ENCODE results near the gene ZNF512B. TPM values are rescaled to one million over a fixed set of nuclear protein-coding genes. Genes with fewer than 3 reads are reported as not detected.

Gene ZNF512B
- total RNA-seq, 1 donor from 2014 or later: 34.0 TPM

DNA sequence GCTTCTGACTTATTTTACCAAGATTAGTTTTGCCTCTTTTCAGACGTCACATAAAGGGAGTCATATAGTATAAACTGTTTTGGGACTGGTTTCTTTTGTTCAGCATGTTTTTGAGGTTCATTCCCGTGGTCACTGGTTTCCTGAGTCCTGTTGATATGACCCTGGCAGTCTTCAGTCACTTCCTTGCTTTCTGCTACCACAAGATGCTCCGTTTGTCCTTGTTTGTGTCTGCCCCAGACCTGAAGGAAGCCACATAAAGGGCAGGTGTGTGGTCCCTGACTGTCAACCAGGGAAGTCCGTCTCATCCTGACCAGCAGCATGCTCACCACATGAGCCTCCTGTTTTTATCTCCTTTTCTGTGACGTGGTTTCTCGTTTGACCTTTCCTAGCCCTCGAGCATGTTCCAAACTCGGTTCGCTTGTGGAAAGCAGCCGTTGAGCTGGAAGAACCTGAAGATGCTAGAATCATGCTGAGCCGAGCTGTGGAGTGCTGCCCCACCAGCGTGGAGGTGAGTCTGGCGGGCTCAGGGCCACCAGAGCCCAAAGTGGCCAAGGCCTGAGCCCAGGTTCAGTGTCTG lies 40.2 kb upstream of the ZNF512B start:
- no peaks in the 10 kb centered on the region for H3K27me3 Mint-ChIP-seq (ENCODE audit: low read depth)
- TF ChIP-seq, protein P1, sequence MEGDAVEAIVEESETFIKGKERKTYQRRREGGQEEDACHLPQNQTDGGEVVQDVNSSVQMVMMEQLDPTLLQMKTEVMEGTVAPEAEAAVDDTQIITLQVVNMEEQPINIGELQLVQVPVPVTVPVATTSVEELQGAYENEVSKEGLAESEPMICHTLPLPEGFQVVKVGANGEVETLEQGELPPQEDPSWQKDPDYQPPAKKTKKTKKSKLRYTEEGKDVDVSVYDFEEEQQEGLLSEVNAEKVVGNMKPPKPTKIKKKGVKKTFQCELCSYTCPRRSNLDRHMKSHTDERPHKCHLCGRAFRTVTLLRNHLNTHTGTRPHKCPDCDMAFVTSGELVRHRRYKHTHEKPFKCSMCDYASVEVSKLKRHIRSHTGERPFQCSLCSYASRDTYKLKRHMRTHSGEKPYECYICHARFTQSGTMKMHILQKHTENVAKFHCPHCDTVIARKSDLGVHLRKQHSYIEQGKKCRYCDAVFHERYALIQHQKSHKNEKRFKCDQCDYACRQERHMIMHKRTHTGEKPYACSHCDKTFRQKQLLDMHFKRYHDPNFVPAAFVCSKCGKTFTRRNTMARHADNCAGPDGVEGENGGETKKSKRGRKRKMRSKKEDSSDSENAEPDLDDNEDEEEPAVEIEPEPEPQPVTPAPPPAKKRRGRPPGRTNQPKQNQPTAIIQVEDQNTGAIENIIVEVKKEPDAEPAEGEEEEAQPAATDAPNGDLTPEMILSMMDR (conservative IDR thresholded peaks at IDR 0.05): no peak
- H3K4me3 Mint-ChIP-seq: no peak overlapping the region
- H3K36me3 Mint-ChIP-seq (ENCODE audit: low read depth): peaks cover 26% of the 10 kb centered on the region
- no peak for DNase-seq (ENCODE audit: low read depth, low spot score)
- H3K27ac Mint-ChIP-seq (ENCODE audit: unreplicated experiment): no peak overlapping the region
- no peaks in the 10 kb centered on the region for H3K4me1 Mint-ChIP-seq
- H3K9me3 Mint-ChIP-seq: peaks cover 5% of the 10 kb centered on the region

DNA sequence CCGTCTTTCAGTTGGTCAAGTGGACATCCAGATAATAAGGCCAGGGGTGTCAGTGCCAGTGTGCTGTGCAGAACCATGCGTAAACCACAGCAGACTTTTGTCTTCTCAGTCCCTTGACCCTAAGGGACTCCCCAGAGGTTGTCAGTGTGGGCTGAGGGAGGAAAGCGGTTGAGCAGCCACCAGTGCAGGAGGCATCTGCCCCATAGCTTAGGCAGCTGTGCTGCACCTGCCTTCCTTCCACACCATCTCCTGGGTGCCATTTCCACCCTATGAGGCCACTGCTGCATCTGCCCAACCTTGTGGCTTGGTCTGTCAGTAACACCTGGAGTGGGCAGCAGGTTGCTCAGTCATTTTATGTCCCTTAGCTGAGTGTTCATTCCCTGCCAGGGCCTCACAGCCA lies 37.2 kb upstream of the ZNF512B start:
- Mint-ChIP-seq H3K4me1 (no peaks in the 10 kb centered on the region), H3K36me3 (ENCODE audit: low read depth) (peaks cover 27% of the 10 kb centered on the region), H3K4me3 (no peak overlapping the region), H3K27ac (ENCODE audit: unreplicated experiment) (no peak overlapping the region), H3K9me3 (peaks cover 5% of the 10 kb centered on the region), H3K27me3 (ENCODE audit: low read depth) (no peaks in the 10 kb centered on the region)
- no peak for DNase-seq (ENCODE audit: low read depth, low spot score)
- TF ChIP-seq, protein P1 (conservative IDR thresholded peaks at IDR 0.05): no peak

DNA sequence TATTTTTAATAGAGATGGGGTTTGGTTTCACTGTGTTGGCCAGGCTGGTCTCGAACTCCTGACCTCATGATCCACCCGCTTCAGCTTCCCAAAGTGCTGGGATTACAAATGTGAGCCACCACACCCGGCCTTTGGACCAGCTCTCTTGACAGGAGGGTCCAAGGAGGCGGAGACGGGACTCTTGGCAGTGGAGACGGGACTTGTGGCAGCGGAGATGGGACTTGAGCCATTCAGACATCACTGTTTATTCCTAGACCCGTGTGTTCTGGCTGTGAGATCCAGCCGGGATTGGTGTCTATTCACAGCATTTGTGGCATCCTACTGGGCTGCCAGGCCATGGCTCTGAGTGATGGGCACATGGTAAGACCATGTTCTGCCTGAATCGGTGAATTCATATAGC lies 36.8 kb upstream of the ZNF512B start:
- TF ChIP-seq, protein P1 (conservative IDR thresholded peaks at IDR 0.05): no peak

DNA sequence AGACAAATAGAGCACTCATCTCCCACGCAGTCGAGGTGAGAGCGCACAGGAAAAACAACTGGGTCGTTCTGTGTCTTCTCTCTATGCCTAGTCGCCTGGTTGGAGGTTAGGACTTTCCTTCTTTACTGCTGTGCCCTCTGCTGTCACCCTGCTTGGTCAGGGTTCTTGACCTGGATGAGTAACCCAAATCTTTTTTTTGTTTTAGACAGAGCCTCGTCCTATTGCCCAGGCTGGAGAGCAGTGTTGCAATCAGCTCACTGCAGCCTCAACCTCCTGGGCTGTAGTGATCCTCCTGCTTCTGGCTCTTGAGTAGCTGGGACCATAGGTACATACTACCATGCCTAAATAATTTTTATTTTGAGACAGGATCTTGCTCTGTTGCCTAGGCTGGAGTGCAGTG lies 35.7 kb upstream of the ZNF512B start:
- H3K4me1 Mint-ChIP-seq: no peaks in the 10 kb centered on the region
- no peak overlapping the region for H3K27ac Mint-ChIP-seq (ENCODE audit: unreplicated experiment)
- TF ChIP-seq, protein P1 (conservative IDR thresholded peaks at IDR 0.05): no peak
- peaks cover 26% of the 10 kb centered on the region for H3K36me3 Mint-ChIP-seq (ENCODE audit: low read depth)
- peaks cover 5% of the 10 kb centered on the region for H3K9me3 Mint-ChIP-seq
- H3K4me3 Mint-ChIP-seq: no peak overlapping the region
- DNase-seq (ENCODE audit: low read depth, low spot score): no peak
- H3K27me3 Mint-ChIP-seq (ENCODE audit: low read depth): no peaks in the 10 kb centered on the region

More for the DNA sequence above, 36.8 kb upstream of the ZNF512B start:
- Mint-ChIP-seq H3K27ac (ENCODE audit: unreplicated experiment) (no peak overlapping the region), H3K36me3 (ENCODE audit: low read depth) (peaks cover 30% of the 10 kb centered on the region), H3K27me3 (ENCODE audit: low read depth) (no peaks in the 10 kb centered on the region), H3K4me1 (no peaks in the 10 kb centered on the region), H3K9me3 (peaks cover 5% of the 10 kb centered on the region), H3K4me3 (no peak overlapping the region)
- DNase-seq (ENCODE audit: low read depth, low spot score): no peak

DNA sequence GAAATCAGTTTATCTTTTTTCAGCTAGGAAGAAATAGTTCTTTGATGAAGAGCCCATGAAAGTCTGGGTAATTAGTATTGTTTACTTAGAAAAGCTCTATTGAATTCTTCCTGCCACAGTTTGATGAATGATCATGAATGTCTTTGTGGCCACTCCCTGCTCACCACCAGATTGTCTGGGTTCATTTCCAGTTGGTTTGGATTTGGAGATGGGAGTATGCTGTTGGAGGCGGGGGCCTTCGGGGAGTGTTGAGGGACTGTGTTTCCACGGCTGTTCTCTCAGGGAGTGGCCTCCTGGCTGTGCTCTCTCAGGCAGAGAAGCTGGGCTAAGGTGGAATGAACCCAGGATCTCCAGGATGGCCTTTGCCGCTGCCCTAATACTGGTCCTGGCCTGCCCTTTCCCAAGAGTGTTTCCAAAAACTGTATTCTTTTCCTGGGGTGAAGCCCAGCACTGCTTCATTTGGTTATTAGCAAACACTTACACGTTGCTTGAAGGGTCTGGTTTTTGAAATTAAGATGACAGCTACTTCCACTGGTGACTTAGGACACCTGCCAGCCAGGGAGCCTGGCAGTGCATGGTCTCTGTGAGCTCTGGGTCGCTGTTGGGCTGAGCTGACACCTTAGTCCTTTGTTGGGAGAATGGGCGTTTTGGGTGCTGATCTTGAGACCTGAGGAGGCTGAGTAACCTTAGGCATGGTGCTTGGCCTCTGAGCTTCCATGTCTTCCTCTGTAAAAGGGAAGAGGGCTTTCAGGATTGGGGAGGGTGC lies 34.4 kb upstream of the ZNF512B start:
- H3K4me3 Mint-ChIP-seq: no peak overlapping the region

More for the DNA sequence above, 34.4 kb upstream of the ZNF512B start:
- TF ChIP-seq, protein P1 (conservative IDR thresholded peaks at IDR 0.05): no peak
- H3K27me3 Mint-ChIP-seq (ENCODE audit: low read depth): no peaks in the 10 kb centered on the region
- H3K36me3 Mint-ChIP-seq (ENCODE audit: low read depth): peaks cover 22% of the 10 kb centered on the region
- no peaks in the 10 kb centered on the region for H3K4me1 Mint-ChIP-seq
- no peak overlapping the region for H3K27ac Mint-ChIP-seq (ENCODE audit: unreplicated experiment)
- no peak for DNase-seq (ENCODE audit: low read depth, low spot score)
- peaks cover 3% of the 10 kb centered on the region for H3K9me3 Mint-ChIP-seq

Measured in neural crest cell (in vitro differentiated cells).